ENCODE results near the gene MAZ.

GRCh38 chr16:29794231-29794710, 12.1 kb upstream of the MAZ start:
- TF ChIP-seq CTCF (IDR thresholded peaks at IDR 0.05; ENCODE audit: insufficient read depth, low read depth, low read length) (no peak), EZH2 (IDR thresholded peaks at IDR 0.05; ENCODE audit: insufficient read depth, low read length) (no peak)

Data from astrocyte (in vitro differentiated cells and primary cell).